Measurements from ENCODE around the gene PPDPF.

PPDPF gene

GRCh38 chr20:63522091-63522868, 1.7 kb downstream of the PPDPF start:
- DNase-seq (ENCODE audit: low spot score): no peak

- DNase-seq (ENCODE audit: low spot score): no peak
Measured at GRCh38 chr20:63522981-63523611, 2.5 kb downstream of the PPDPF start.

GRCh38 chr20:63525185-63525584, 4.6 kb downstream of the PPDPF start:
- no peak for DNase-seq (ENCODE audit: low spot score)

DNA sequence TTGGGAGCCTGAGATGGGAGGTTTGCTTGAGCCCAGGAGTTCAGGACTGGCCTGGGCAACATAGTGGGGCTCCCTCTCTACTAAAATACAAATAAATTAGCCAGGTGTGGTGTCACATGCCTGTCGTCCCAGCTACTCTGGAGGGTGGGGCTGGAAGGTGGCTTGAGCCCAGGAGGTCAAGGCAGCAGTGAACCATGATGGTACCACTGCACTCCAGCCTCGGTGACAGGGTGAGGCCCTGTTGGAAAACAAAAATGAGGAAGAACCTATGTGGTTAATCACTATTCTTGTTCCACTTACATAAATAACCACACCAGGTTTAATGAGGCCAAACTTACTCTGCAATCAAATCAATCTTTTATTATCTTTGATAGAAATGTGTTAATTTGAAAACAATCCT, 5.4 kb downstream of the PPDPF start:
- no peak for DNase-seq (ENCODE audit: low spot score)

GRCh38 chr20:63527184-63527583, 6.6 kb downstream of the PPDPF start:
- no peak for DNase-seq (ENCODE audit: low spot score)

DNA sequence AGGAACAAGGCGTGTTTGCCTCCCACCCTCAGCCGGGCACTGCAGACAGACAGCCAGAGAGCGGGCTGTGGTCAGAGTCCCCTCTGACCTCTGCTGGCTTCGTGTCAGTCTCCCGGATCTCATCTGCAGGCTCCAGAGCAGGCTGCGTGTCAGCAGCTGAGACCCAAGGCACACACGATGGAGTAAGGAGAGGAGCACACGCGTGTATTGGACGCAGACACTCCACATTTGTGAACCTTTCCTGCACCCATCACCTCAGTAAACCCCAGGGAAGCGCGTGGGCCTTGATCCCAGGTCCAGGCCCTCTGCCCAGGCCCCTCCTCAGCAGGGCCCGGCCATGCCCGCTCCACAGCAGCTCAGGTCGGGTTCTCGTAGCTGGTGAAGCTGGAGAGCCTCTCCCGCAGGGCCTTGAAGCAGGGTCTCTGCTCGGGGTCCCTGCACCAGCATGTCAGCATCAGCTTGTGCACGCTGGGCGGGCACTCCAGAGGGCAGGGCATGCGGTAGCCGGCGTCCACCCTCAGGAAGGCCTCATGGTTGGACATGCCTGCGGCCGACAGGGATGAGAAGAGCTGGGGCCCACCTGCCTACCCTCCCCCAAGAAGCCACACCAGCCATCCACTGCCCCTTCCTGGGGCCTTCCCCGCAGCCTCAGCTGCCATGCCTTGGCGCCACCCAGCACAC, 8.8 kb downstream of the PPDPF start:
- DNase-seq (ENCODE audit: low spot score): no peak

DNA sequence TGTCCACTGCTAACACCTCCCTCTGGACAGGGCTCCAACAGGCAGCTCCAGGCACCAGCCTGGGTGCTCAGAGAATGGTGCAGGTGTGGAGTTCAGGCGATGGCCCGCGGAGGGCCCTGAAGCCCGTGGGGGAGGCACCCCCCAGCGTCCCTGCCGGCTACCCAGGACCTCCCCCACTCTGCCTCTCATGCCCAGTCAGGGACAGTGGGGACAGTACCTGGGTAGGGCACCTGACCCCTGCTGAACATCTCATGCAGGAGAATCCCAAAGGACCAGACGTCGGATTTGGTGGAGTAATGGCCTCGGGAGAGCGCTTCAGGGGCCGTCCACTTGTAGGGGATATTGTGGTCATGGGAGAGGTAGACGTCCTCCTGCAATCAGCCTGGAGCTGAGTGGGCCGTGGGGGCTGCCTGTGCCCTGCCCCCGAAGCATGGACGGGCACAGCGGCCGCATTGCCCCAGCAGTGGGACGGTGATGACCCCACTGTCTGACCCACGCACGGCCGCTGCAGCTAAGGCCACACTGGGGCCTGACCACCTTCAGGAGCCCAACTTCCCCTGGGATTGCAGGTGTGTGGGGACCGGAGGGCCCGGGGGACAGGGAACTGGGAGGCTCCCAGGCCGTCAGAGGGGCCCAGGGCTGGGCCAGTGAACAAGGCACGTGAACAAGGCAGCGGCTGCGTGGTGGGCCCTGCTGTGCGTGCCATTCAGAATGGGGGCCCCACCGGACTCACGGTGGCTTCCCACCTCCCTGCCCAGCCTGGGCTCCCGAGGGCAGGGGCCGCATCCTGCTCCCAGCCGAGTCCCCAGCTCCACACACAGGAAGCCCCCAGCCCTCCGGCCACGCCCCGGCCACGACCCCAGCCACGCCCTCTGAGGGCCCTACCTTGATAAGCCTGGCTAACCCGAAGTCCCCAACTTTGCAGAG, 9.6 kb downstream of the PPDPF start:
- no peak for DNase-seq (ENCODE audit: low spot score)

GRCh38 chr20:63530788-63531160, 10.2 kb downstream of the PPDPF start:
- DNase-seq (ENCODE audit: low spot score): peak; percentile 77

DNA sequence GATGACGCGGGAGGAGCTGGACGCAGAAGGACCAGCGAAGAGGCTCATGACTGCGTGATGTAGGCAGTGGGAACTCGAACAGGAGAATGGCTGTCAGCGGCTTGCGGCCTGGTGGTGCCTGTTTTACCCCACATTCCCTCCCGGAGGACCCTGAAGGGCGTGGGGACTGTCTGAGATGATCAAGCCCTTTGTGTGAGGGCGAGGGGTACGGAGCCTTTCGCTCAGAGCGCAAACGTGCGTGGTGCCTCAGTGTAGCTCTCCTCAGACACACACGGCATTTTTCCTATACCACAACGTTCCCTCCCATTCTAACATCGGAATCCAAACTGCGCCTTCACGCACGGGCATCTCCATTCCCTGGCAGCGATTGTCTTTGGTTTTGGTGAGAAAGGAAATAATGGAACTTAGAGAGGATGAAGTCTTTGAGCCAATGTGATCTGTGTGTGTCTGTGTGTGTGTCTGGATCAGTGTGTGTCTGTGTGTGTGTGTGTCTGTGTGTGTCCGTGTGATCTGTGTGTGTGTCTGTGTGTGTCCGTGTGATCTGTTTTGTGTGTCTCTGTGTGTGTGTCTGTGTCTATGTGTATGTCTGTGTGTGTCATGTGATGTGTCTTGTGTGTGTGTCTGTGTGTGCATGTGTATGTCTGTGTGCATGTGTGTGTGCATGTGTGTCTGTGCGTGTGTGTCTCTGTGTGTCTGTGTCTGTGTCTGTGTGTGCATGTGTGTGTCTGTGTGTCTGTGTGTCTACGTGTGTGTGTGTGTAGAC, 11.3 kb downstream of the PPDPF start:
- no peak for DNase-seq (ENCODE audit: low spot score)

GRCh38 chr20:63532449-63532971, 11.9 kb downstream of the PPDPF start:
- DNase-seq (ENCODE audit: low spot score): no peak

DNA sequence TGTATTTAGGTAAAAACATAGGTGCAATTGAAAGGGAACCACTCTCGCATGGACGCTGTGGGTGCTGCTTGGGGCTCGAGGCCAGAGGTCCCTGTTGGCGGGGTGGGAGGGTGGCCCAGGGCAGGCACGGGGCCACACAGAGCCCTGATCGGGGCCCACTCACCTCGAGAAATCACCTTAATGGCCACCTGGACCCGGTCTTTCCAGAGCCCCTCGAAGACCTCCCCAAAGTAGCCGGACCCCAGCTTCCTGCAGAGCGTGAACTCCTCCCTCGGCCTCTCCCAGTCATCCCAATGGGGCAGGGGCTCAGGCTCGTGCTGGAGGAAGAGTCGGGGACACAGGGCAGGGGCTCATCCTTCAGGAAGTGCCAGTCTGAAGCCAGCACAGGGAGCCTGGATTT, 12.8 kb downstream of the PPDPF start:
- DNase-seq (ENCODE audit: low spot score): no peak

- no peak for DNase-seq (ENCODE audit: low spot score)
Measured at GRCh38 chr20:63533871-63534393, 13.4 kb downstream of the PPDPF start.

- DNase-seq (ENCODE audit: low spot score): no peak
Measured at GRCh38 chr20:63534427-63534830, 13.9 kb downstream of the PPDPF start.

DNA sequence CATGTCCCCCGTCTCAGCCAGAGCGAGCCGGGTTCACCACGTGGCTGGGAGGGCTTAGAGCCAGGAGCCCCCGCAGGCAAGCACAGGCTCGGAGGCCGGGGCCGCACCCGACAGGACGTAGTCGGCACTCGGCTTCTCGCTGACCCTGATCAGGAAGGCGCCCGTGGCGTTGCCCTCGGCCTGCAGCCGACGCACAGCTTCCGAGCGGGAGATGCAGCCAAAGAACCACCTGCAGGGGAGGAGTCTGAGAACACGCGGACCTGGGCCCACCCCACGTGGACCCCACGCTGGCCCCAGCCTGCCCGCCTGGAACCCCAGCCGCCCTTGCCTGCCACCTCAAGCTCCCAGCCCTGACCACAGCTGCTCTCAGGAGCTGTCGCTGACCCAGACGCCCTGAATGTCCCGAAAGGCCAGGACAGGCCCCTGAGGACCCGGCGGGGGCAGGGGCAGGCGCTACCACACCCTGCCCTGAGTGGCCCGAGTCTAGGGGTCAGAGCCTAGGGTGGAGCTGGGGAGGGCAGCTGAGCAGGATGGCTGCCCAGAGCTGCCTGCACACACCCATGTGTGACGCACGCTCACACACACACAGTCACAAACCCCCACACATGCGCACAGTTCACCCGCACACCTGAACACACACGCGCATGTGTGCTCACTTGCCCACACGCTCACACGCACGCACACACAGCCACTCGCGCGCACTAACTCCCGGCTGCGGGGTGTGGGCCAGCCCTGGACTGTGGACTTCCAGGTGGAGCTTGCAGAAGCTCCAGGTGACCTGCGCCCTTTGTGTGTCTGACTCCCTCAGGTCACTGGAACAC, 14.5 kb downstream of the PPDPF start:
- no peak for DNase-seq (ENCODE audit: low spot score)

- DNase-seq (ENCODE audit: low spot score): no peak
Measured at GRCh38 chr20:63536241-63536977, 15.8 kb downstream of the PPDPF start.

DNA sequence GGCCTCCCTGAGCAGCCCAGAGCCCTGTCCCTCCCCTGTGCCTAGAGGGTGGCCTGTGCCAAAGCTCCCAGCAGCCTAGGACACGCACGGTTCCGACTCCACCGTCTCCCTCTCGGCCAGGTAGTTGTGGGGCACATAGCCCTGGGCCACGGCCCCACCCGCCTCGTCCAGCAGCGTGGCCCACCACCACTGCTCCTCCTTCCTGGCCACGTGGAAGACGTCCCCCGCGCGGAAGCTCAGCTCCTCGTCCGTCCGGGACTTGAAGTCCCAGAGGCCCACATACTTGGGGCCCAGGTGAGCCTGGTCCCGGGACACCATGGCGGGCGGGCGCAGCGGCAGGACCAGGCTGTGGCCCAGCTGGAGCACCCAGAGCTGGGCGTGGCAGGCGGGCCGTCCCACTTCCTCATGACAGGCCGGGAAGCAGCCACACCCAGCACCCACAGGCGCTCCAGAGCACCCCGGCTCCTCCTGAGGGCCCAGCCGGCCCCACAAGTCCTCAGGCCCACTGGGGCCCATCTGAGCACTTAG, 16.5 kb downstream of the PPDPF start, which contains the start of gene PTK6:
PTK6 (minus strand) TSS at position 380 of the 528 bp plus-strand sequence; CDS start at position 318, 62 bp downstream.
- DNase-seq (ENCODE audit: low spot score): no peak

DNA sequence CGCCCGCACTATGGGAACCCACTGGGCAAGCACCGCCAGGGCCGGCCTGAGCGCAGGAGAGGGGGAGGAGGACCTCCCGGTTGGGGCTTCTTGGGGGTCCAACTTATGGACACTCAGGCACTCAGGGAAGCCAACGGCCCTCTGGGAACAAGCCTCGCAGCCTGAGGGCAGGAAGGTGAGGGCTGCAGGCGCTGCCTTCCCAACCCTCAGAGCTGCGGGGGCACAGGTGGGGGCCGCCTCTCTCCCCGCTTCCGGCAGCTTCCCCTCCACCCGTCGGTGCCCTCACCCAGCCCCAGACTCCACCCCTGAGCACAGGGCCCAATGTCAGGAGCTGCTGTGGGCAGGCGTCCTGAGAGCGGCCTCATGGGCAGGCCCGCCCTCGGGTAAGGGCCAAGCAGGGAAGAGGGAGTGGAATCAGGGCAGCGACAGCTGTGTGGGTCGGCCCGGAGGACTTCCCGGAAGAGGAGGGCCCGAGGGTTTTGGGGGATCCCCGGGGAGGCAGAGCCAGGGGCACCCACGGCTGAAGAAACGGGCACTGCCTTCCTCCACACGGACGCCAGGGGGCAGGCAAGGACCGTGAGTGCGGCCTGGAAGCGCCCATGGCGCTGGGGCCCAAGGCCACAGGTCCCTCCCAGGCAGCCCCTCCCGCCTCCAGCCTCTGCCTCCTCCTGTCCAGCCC, 17.1 kb downstream of the PPDPF start:
- DNase-seq (ENCODE audit: low spot score): peak; percentile 99

Data from HuH-7 (cell line).